Measurements from ENCODE around the gene ZNF567.

The ZNF567 gene

GRCh38 chr19:36750066-36750691, 62.8 kb downstream of the ZNF567 start:
- no peak for DNase-seq

All from hypothalamus (tissue), 51 donors.